H1 (cell line): ENCODE results near the gene UVSSA. TPM values are rescaled to one million over a fixed set of nuclear protein-coding genes. Genes with fewer than 3 reads are reported as not detected.

Experiments used
- BRCA1 ChIP-seq: IDR thresholded peaks from 2 replicates; pipeline ENCODE4 v1.6.1; 2012; ENCODE audit warnings: low read depth, low read length, improper control_type of control experiment
- EP300 ChIP-seq, 2 experiments: IDR thresholded peaks; 1 replicate in 1 of 2; 2 replicates in 1 of 2; pipeline ENCODE4 v1.6.1; 2011 to 2012; ENCODE audit warnings: low read depth in 2 of 2, low read length in 2 of 2, mild to moderate bottlenecking in 2 of 2, borderline replicate concordance in 1 of 2, inconsistent platforms in 1 of 2, moderate library complexity in 1 of 2
- NRF1 ChIP-seq: IDR thresholded peaks from 2 replicates; pipeline ENCODE4 v1.6.1; 2011; ENCODE audit warnings: mild to moderate bottlenecking, low read depth, low read length, improper control_type of control experiment
- POLR2AphosphoS5 ChIP-seq: IDR thresholded peaks from 2 replicates; pipeline ENCODE4 v1.6.1; 2011; ENCODE audit warnings: low read depth, low read length
- POU5F1 ChIP-seq: IDR thresholded peaks from 2 replicates; pipeline ENCODE4 v1.6.1; 2011; ENCODE audit warnings: low read depth, mild to moderate bottlenecking, low read length, moderate library complexity
- RNF2 ChIP-seq: fragments of 200-900, 300-1000 bp; sonication (generic); IDR thresholded peaks from 2 replicates; pipeline ENCODE4 v1.7.1; 2016; ENCODE audit warnings: borderline replicate concordance, low read depth, mild to moderate bottlenecking, antibody characterized with exemption, low read length; ENCODE audit not compliant: poor library complexity, severe bottlenecking; ENCODE audit errors: missing control alignments
- SIRT6 ChIP-seq: IDR thresholded peaks from one replicate; pipeline ENCODE4 v1.7.1; 2012; ENCODE audit warnings: low read length, inconsistent platforms
- YY1 ChIP-seq: IDR thresholded peaks from 2 replicates; pipeline ENCODE4 v1.6.1; 2011; ENCODE audit warnings: low read depth, mild to moderate bottlenecking, low read length
- ZNF274 ChIP-seq: IDR thresholded peaks from 2 replicates; pipeline ENCODE4 v1.7.0; 2012; ENCODE audit warnings: low read length, borderline replicate concordance; ENCODE audit errors: extremely low read depth
- polyA plus RNA-seq, 7 experiments: library from polyadenylated mRNA; depleted of rRNA in 3 of 7; stranded (reverse) in 5 of 7; unstranded in 2 of 7; fragments of >200 nt in 5 of 7; fragments of 200-250 nt in 2 of 7; gene quantifications; 1 replicate in 5 of 7; 2 replicates in 1 of 7; 4 replicates in 1 of 7; pipeline versions ENCODE4 v1.2.1 to v1.2.3, GENCODE V29; 2011 to 2013; ENCODE audit warnings: missing spikeins in 2 of 7, mixed read lengths in 2 of 7
- total RNA-seq: library from RNA; stranded (reverse); fragmentation: NEBNext Ultra II Directional; extraction: Animal tissue kit (Norgen Biotek cat#: 25700); gene quantifications from 2 replicates; pipeline ENCODE4 v1.2.1, GENCODE V29; 2021
- TF ChIP-seq, protein P1 (sequence below): fragments of 300-600 bp; sonication (generic); IDR thresholded peaks from 2 replicates; pipeline ENCODE4 v1.7.1; 2012; ENCODE audit warnings: low read length, moderate library complexity, mild to moderate bottlenecking, inconsistent platforms; ENCODE audit not compliant: insufficient replicate concordance

Gene UVSSA
- total and polyA plus RNA-seq, 2 of the 8 experiments (the other 6 are each of a cell fraction or from before 2014, with no cell fraction given) = 14.5 to 19.4 TPM

DNA sequence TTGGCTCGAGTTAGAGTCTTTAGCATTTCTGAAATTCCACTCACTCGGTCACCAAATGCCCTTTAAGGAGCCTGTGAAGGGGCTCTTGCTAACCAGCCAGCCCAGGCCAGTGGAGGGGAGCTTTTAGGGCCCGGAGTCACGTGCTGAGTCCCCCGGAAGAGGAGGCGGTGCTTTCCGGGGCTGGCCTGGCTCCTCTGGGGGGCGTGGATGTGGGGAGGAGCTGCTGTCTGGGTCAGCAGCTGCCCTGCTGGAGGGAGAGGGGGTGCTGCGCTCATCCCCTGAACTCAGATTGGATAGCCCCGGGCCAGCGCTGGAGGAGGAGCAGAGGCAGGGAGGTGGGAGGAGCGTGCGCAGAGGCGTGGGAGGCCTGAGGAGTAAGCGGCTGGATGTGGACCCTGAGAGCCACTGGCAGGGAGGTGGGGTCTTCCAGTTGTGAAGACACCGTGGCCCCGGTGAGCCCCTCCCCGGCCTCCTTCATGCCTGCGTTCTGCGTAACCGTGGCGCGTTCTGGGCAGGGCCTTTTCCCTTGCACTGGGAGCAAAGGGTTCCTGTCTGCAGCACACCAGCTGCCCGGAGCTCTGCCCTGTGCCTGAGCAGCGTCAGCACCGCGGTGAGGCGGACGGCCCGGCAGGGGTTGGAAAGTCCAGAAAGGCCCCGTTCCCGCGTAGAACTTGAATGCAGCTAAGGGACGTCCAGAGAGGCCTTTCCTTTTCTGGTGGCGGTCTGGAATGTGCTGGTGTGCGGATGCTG is 37.6 kb upstream of the UVSSA start (continued):
- no peak for TF ChIP-seq SIRT6
- peak; percentile 14; the same call in 1 of the 2 replicates for TF ChIP-seq NRF1
- TF ChIP-seq YY1 = no peak
- 0 out of 2 replicates have a peak, but pooled peaks have one; percentile 13 for TF ChIP-seq POLR2AphosphoS5
- TF ChIP-seq BRCA1 = no peak
- TF ChIP-seq RNF2 = no peak
- TF ChIP-seq POU5F1 = no peak
- TF ChIP-seq ZNF274 = no peak
- TF ChIP-seq EP300 (IDR thresholded peaks at IDR 0.05; ENCODE audit: borderline replicate concordance in 1 of 2, low read depth in 2 of 2, low read length in 2 of 2) = peak in 1 of 2 experiments; percentile 76; a peak in 1 of 3 replicates
- TF ChIP-seq, protein P1, sequence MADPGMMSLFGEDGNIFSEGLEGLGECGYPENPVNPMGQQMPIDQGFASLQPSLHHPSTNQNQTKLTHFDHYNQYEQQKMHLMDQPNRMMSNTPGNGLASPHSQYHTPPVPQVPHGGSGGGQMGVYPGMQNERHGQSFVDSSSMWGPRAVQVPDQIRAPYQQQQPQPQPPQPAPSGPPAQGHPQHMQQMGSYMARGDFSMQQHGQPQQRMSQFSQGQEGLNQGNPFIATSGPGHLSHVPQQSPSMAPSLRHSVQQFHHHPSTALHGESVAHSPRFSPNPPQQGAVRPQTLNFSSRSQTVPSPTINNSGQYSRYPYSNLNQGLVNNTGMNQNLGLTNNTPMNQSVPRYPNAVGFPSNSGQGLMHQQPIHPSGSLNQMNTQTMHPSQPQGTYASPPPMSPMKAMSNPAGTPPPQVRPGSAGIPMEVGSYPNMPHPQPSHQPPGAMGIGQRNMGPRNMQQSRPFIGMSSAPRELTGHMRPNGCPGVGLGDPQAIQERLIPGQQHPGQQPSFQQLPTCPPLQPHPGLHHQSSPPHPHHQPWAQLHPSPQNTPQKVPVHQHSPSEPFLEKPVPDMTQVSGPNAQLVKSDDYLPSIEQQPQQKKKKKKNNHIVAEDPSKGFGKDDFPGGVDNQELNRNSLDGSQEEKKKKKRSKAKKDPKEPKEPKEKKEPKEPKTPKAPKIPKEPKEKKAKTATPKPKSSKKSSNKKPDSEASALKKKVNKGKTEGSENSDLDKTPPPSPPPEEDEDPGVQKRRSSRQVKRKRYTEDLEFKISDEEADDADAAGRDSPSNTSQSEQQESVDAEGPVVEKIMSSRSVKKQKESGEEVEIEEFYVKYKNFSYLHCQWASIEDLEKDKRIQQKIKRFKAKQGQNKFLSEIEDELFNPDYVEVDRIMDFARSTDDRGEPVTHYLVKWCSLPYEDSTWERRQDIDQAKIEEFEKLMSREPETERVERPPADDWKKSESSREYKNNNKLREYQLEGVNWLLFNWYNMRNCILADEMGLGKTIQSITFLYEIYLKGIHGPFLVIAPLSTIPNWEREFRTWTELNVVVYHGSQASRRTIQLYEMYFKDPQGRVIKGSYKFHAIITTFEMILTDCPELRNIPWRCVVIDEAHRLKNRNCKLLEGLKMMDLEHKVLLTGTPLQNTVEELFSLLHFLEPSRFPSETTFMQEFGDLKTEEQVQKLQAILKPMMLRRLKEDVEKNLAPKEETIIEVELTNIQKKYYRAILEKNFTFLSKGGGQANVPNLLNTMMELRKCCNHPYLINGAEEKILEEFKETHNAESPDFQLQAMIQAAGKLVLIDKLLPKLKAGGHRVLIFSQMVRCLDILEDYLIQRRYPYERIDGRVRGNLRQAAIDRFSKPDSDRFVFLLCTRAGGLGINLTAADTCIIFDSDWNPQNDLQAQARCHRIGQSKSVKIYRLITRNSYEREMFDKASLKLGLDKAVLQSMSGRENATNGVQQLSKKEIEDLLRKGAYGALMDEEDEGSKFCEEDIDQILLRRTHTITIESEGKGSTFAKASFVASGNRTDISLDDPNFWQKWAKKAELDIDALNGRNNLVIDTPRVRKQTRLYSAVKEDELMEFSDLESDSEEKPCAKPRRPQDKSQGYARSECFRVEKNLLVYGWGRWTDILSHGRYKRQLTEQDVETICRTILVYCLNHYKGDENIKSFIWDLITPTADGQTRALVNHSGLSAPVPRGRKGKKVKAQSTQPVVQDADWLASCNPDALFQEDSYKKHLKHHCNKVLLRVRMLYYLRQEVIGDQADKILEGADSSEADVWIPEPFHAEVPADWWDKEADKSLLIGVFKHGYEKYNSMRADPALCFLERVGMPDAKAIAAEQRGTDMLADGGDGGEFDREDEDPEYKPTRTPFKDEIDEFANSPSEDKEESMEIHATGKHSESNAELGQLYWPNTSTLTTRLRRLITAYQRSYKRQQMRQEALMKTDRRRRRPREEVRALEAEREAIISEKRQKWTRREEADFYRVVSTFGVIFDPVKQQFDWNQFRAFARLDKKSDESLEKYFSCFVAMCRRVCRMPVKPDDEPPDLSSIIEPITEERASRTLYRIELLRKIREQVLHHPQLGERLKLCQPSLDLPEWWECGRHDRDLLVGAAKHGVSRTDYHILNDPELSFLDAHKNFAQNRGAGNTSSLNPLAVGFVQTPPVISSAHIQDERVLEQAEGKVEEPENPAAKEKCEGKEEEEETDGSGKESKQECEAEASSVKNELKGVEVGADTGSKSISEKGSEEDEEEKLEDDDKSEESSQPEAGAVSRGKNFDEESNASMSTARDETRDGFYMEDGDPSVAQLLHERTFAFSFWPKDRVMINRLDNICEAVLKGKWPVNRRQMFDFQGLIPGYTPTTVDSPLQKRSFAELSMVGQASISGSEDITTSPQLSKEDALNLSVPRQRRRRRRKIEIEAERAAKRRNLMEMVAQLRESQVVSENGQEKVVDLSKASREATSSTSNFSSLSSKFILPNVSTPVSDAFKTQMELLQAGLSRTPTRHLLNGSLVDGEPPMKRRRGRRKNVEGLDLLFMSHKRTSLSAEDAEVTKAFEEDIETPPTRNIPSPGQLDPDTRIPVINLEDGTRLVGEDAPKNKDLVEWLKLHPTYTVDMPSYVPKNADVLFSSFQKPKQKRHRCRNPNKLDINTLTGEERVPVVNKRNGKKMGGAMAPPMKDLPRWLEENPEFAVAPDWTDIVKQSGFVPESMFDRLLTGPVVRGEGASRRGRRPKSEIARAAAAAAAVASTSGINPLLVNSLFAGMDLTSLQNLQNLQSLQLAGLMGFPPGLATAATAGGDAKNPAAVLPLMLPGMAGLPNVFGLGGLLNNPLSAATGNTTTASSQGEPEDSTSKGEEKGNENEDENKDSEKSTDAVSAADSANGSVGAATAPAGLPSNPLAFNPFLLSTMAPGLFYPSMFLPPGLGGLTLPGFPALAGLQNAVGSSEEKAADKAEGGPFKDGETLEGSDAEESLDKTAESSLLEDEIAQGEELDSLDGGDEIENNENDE = no peak
